Neural progenitor cell (in vitro differentiated cells): Measurements from ENCODE around the gene COL8A1.

Source experiments
- CTCF ChIP-seq: fragments of 200-600 bp; sonication (generic); IDR thresholded peaks from 2 replicates; pipeline ENCODE4 v1.5.1; 2017; ENCODE audit warnings: antibody characterized with exemption, mild to moderate bottlenecking
- EZH2 ChIP-seq: fragments of 200-600 bp; sonication (generic); IDR thresholded peaks from 2 replicates; pipeline ENCODE4 v1.6.1; 2017; ENCODE audit warnings: antibody characterized with exemption, mild to moderate bottlenecking, moderate library complexity

GRCh38 chr3:99637016-99637367 lies 1.4 kb upstream of the COL8A1 start:
- TF ChIP-seq EZH2 (no peak), CTCF (no peak)
